Measurements from ENCODE around the gene ABCB9. TPM values are rescaled to one million over a fixed set of nuclear protein-coding genes. Genes with fewer than 3 reads are reported as not detected.

Gene ABCB9
- total RNA-seq, 4 donors from 2014 or later: 1.7 to 6.2 (median 4.2) TPM

DNA sequence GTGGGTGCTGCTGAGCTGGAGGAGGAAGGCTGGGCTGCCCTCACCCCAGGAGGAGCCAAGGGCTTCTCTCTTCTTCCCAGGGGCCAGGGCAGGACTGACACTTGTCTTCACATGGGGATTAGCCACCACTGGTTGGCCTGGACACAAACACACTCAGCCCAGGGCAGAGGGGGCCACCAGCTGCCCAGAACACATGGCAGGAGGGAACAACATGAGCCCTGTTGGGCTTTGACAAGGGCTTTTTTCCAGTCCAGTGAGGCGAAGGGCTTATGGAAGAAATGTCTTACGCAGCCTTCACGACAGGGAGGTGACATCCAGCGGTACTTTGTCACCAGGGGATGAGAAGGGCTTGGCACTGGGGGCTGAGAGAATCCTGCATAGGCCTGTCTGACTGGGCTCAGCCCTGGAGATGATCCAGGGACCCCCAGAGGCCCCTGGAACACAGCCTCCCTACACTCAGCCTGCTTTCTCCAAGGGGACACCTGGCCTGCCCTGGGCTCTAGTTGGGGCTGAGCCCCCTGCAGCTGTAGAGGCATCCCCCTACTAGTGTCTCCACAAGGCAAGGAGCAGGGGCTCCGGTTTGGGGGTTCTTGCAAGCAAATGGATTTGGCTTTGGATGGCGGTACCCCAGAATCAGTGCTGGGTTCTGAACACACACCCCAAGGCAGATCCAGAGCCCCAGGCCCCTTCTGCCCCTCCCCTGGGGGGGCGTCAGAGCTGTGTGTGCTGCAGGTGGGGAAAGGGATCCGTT is 33.1 kb upstream of the ABCB9 start:
- intact Hi-C loops (cut with DNase I): no loop called here
- Histone ChIP-seq H3K4me1 (peaks cover 11 to 27% (median 20%) of the 10 kb centered on the region in 4 donors), H3K4me3 (no peak overlapping the region), H3K27ac (replicated peaks in 1 of 4) (no peak overlapping the region), H3K9me3 (no peaks in the 10 kb centered on the region), H3K36me3 (peaks cover 11 to 86% (median 71%) of the 10 kb centered on the region in 4 donors), H3K27me3 (no peaks in the 10 kb centered on the region)
- TF ChIP-seq EP300 (IDR thresholded peaks at IDR 0.05): no peak
- no peak for TF ChIP-seq POLR2A (IDR thresholded peaks at IDR 0.05; ENCODE audit: low read depth)
- no peak for TF ChIP-seq POLR2AphosphoS5 (IDR thresholded peaks at IDR 0.05)
- no peak for TF ChIP-seq CTCF (IDR thresholded peaks at IDR 0.05)
- 88% methylated on average over 8 of the region's 8 CpGs for WGBS
- no peak for DNase-seq (ENCODE audit: extremely low spot score)

GRCh38 chr12:122998316-122998715 is 32.1 kb upstream of the ABCB9 start:
- Histone ChIP-seq H3K9me3 (no peaks in the 10 kb centered on the region), H3K4me1 (peaks cover 11 to 27% (median 20%) of the 10 kb centered on the region in 4 donors), H3K36me3 (peaks cover 11 to 83% (median 65%) of the 10 kb centered on the region in 4 donors), H3K4me3 (no peak overlapping the region), H3K27me3 (no peaks in the 10 kb centered on the region), H3K27ac (replicated peaks in 1 of 4) (no peak overlapping the region)
- DNase-seq (ENCODE audit: extremely low spot score): no peak
- 81% methylated on average over 2 of the region's 4 CpGs for whole genome bisulfite sequencing
- TF ChIP-seq POLR2AphosphoS5 (IDR thresholded peaks at IDR 0.05) (no peak), CTCF (IDR thresholded peaks at IDR 0.05) (no peak), POLR2A (IDR thresholded peaks at IDR 0.05; ENCODE audit: low read depth) (no peak), EP300 (IDR thresholded peaks at IDR 0.05) (no peak)
- intact Hi-C loops (cut with DNase I): no loop called here

DNA sequence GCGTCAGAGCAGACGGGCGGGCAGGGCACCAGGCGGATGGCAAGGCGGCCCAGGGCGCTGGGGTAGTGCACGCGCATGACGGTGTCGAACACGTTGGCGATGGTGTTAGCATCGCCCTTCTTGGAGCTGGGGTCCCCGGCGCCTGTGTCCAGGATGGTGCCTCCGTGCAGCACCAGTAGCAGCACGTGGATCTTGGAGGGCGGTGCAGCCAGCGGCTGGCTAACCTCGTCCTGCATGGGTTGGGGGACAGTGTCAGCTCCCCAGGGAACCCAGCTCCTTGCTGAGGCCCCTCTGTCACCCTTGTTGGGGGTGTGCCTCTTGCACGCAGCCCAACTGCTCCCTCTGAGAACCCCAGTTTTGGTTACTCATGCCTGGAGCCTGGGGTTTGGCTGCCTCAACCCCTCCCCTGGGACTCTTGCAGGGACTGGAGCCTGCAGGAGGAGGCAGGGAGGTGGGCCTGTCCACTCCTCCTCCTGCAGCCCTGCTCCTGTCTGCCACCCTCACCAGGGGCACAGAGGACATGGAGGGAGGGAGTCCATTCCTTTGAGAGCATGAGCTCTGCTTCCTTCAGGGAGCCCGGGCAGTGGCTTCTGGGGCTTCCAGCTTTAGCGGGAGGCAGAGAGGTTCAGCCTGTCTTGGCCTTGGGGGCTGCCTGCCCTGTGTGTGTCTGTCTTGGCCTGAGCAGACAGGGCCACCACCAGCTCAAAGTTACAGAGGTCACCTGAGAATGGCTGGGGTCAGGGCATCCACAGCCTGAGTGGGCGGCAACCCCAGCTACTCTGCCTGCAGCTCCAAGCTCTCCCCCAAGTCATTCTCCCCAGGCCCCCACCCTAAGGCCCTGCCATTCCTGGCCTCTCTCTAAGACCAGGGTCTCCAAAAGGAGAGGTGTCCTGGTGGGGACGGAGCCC is 31.3 kb upstream of the ABCB9 start:
- Histone ChIP-seq H3K36me3 (peaks cover 11 to 86% (median 64%) of the 10 kb centered on the region in 4 donors), H3K9me3 (no peaks in the 10 kb centered on the region), H3K4me1 (peaks cover 11 to 27% (median 20%) of the 10 kb centered on the region in 4 donors), H3K4me3 (no peak overlapping the region), H3K27me3 (no peaks in the 10 kb centered on the region), H3K27ac (replicated peaks in 1 of 4) (no peak overlapping the region)
- WGBS: 100% methylated on average over 1 of the region's 25 CpGs
- no peak for DNase-seq (ENCODE audit: extremely low spot score)
- intact Hi-C loops (cut with DNase I): no loop called here
- TF ChIP-seq POLR2AphosphoS5 (IDR thresholded peaks at IDR 0.05) (no peak), EP300 (IDR thresholded peaks at IDR 0.05) (no peak), POLR2A (IDR thresholded peaks at IDR 0.05; ENCODE audit: low read depth) (no peak), CTCF (IDR thresholded peaks at IDR 0.05) (no peak)

DNA sequence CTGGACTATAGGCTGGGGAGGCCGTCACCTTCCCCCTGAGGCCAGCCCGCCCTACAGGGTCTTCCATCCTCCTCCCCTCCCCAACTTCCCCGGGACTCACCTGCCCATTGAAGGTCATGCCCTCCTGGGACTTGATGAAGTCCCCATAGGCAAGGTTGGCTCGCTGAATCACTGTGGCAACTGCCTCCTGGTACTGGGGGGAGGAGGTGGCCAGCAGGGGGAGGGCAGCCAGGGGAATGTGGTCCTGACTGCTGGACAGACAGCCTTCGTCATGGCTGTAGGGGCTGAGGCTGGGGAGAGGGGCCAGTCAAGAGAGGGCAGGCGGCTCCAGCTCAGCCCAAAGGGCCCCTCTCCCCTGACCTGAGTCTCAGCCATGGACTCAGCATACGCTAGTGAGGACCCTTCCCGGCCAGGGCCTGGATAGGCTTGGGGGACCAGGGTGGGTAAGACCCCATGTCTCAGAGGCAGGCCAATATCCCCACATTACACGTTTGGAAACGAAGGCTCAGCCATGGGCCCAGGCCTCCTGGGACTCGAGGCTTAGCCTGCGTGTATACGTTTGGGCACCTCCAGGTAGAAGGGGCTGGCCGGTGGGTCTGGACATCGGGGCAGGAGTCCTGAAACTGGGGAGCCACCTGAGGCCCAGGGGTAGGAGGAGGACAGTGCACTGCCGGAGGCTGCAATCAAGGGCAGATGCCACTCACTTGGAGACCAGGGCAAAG is 30.5 kb upstream of the ABCB9 start:
- no peak overlapping the region for H3K4me3 ChIP-seq
- H3K27ac ChIP-seq (replicated peaks in 1 of 4): no peak overlapping the region
- TF ChIP-seq CTCF (IDR thresholded peaks at IDR 0.05) (no peak), EP300 (IDR thresholded peaks at IDR 0.05) (no peak), POLR2AphosphoS5 (IDR thresholded peaks at IDR 0.05) (no peak), POLR2A (IDR thresholded peaks at IDR 0.05; ENCODE audit: low read depth) (no peak)
- H3K4me1 ChIP-seq: peaks cover 11 to 27% (median 20%) of the 10 kb centered on the region in 4 donors
- H3K9me3 ChIP-seq: no peaks in the 10 kb centered on the region
- WGBS: 91% methylated on average over 12 of the region's 16 CpGs
- intact Hi-C loops (cut with DNase I): no loop called here
- peaks cover 11 to 94% (median 71%) of the 10 kb centered on the region in 4 donors for H3K36me3 ChIP-seq
- H3K27me3 ChIP-seq: no peaks in the 10 kb centered on the region
- no peak for DNase-seq (ENCODE audit: extremely low spot score)

Data from esophagus muscularis mucosa (tissue), 4 donors.